Endodermal cell (in vitro differentiated cells): ENCODE results near the gene C9orf43. TPM values are rescaled to one million over a fixed set of nuclear protein-coding genes. Genes with fewer than 3 reads are reported as not detected.

Experiments used
- DNase-seq: peaks from one replicate; pipeline ENCODE4 v3.0.0-alpha.2; 2017
- H3K27ac ChIP-seq: 2 replicates; pipeline ENCODE4 v1.5.1; 2013; ENCODE audit warnings: mild to moderate bottlenecking, low read depth, low read length, moderate library complexity
- H3K27me3 ChIP-seq: 2 replicates; pipeline ENCODE4 v1.6.1; 2013; ENCODE audit warnings: mild to moderate bottlenecking, low read length, moderate library complexity; ENCODE audit not compliant: insufficient read depth, control insufficient read depth, poor library complexity, severe bottlenecking
- H3K36me3 ChIP-seq: 2 replicates; pipeline ENCODE4 v1.7.0; 2013; ENCODE audit warnings: mild to moderate bottlenecking, low read length, moderate library complexity; ENCODE audit not compliant: control insufficient read depth, insufficient read depth
- H3K4me1 ChIP-seq: one replicate; pipeline ENCODE4 v1.7.0; 2013; ENCODE audit warnings: low read length; ENCODE audit not compliant: control insufficient read depth, insufficient read depth
- H3K4me3 ChIP-seq: 2 replicates; pipeline ENCODE4 v1.5.1; 2013; ENCODE audit warnings: mild to moderate bottlenecking, low read length, moderate library complexity
- H3K9ac ChIP-seq: 2 replicates; pipeline ENCODE4 v1.6.1; 2013; ENCODE audit warnings: mild to moderate bottlenecking, low read length, moderate library complexity; ENCODE audit not compliant: poor library complexity, severe bottlenecking; ENCODE audit errors: extremely low read depth
- H3K9me3 ChIP-seq: 2 replicates; pipeline ENCODE4 v1.6.1; 2013; ENCODE audit warnings: mild to moderate bottlenecking, low read length, moderate library complexity; ENCODE audit not compliant: control insufficient read depth
- H3K27ac Mint-ChIP-seq: 2 replicates; pipeline ENCODE4 v1.8.0; 2020; ENCODE audit warnings: mixed read lengths
- H3K27me3 Mint-ChIP-seq: 2 replicates; pipeline ENCODE4 v1.8.0; 2021; ENCODE audit warnings: mild to moderate bottlenecking, mixed read lengths; ENCODE audit not compliant: insufficient read depth
- H3K36me3 Mint-ChIP-seq: 2 replicates; pipeline ENCODE4 v1.8.0; 2020; ENCODE audit warnings: low read depth, mixed read lengths
- H3K4me1 Mint-ChIP-seq: 2 replicates; pipeline ENCODE4 v1.8.0; 2020; ENCODE audit warnings: mixed read lengths
- H3K4me3 Mint-ChIP-seq: 2 replicates; pipeline ENCODE4 v1.8.0; 2020; ENCODE audit warnings: mild to moderate bottlenecking, moderate library complexity, mixed read lengths
- H3K9me3 Mint-ChIP-seq: 2 replicates; pipeline ENCODE4 v1.8.0; 2020; ENCODE audit warnings: mild to moderate bottlenecking, mixed read lengths
- WGBS, 2 experiments: methylation state at CpG; one replicate each; pipeline versions ENCODE4 v1.1.5 to v1.1.7; 2013; ENCODE audit warnings: missing lambda C conversion rate in 2 of 2, mixed read lengths in 1 of 2; ENCODE audit not compliant: insufficient coverage in 1 of 2, insufficient read length in 1 of 2; 5-methylcytosine and 5-hydroxymethylcytosine counted together
- total RNA-seq, 2 donors: library from RNA; stranded (reverse); fragmentation: NEBNext Ultra II Directional in 1 of 2; extraction: Animal tissue kit (Norgen Biotek cat#: 25700) in 1 of 2; gene quantifications; 2 replicates in 1 of 2; 3 replicates in 1 of 2; pipeline ENCODE4 v1.2.1, GENCODE V29; 2021
- TF ChIP-seq, protein P1 (sequence below): fragments of 200-600 bp; sonication (generic); conservative IDR thresholded peaks from 2 replicates; pipeline ENCODE4 v1.5.0; 2021; ENCODE audit warnings: antibody characterized with exemption, mild to moderate bottlenecking

The C9orf43 gene
- total RNA-seq, 2 donors from 2014 or later, result 0.40 to 1.1 TPM

DNA sequence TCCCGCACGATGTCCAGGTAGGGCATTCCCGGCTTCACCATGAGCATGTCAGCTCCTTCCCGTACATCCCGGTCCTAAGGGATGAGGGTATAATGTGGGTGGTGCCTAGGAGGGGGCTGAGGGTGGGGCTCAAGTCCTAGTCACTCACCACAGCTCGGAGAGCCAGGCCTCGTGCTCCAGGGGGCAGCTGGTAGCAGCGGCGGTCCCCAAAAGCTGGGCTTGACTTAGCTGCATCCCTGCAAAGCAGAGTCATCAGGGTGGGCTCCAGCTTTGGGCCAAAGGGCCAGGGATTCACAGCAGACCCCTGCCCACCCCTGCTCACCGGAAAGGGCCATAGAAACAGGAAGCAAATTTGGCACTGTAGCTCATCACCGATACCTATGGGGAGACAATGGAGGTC lies 21.1 kb upstream of the C9orf43 start:
- TF ChIP-seq, protein P1, sequence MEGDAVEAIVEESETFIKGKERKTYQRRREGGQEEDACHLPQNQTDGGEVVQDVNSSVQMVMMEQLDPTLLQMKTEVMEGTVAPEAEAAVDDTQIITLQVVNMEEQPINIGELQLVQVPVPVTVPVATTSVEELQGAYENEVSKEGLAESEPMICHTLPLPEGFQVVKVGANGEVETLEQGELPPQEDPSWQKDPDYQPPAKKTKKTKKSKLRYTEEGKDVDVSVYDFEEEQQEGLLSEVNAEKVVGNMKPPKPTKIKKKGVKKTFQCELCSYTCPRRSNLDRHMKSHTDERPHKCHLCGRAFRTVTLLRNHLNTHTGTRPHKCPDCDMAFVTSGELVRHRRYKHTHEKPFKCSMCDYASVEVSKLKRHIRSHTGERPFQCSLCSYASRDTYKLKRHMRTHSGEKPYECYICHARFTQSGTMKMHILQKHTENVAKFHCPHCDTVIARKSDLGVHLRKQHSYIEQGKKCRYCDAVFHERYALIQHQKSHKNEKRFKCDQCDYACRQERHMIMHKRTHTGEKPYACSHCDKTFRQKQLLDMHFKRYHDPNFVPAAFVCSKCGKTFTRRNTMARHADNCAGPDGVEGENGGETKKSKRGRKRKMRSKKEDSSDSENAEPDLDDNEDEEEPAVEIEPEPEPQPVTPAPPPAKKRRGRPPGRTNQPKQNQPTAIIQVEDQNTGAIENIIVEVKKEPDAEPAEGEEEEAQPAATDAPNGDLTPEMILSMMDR, result no peak
- Mint-ChIP-seq H3K4me3 (no peak overlapping the region), H3K27me3 (no peaks in the 10 kb centered on the region), H3K9me3 (no peaks in the 10 kb centered on the region), H3K4me1 (no peaks in the 10 kb centered on the region), H3K27ac (no peak overlapping the region), H3K36me3 (peaks cover 62% of the 10 kb centered on the region)
- 89 to 96% methylated on average over 7 to 11 of the region's 11 CpGs for WGBS, 2 experiments
- H3K27ac ChIP-seq, result no peak overlapping the region
- H3K9ac ChIP-seq, result no peak overlapping the region
- no peaks in the 10 kb centered on the region for H3K4me1 ChIP-seq
- no peaks in the 10 kb centered on the region for H3K27me3 ChIP-seq
- no peak for DNase-seq
- H3K4me3 ChIP-seq, result no peak overlapping the region
- peaks cover 78% of the 10 kb centered on the region for H3K36me3 ChIP-seq
- H3K9me3 ChIP-seq, result no peaks in the 10 kb centered on the region

DNA sequence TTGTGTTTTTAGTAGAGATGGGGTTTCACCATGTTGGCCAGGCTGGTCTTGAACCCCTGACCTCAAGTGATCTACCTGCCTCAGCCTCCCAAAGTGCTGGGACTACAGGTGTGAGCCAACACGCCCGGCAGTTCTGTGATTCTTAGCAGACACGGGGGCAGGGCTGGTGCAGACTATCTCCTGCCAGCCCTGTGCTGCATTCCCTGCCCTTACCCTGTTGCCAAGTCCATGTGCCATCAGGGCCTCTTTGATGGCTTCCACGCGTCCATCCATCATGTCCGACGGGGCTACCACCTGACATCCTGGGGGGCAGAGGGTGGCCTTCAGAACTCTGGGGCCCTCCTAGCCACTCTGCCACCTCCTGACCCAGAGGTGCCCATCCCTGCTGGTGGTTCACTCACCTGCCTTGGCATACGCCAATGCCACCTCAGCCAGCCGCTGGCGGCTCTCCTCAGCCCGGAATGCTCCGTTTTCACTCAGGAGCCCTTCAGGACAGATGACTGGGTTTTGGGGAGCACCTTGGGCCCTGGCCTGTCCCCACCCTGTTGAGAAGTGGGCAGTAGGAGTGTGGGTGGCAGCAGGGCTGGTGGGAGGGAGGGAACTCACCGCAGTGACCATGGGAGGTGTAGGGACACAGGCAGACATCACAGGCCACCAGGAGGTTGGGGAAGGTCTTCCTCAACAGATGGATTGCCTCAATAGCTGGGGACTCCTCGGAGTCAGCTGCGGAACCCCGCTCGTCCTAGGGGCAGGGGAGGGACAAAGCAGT lies 20.2 kb upstream of the C9orf43 start:
- 94 to 96% methylated on average over 11 to 17 of the region's 17 CpGs for WGBS, 2 experiments
- TF ChIP-seq, protein P1, result no peak
- Histone ChIP-seq H3K4me3 (no peak overlapping the region), H3K4me1 (no peaks in the 10 kb centered on the region), H3K27ac (no peak overlapping the region), H3K9me3 (no peaks in the 10 kb centered on the region), H3K27me3 (no peaks in the 10 kb centered on the region), H3K9ac (no peak overlapping the region), H3K36me3 (peaks cover 87% of the 10 kb centered on the region)
- Mint-ChIP-seq H3K4me1 (no peaks in the 10 kb centered on the region), H3K4me3 (no peak overlapping the region), H3K9me3 (no peaks in the 10 kb centered on the region), H3K27ac (no peak overlapping the region), H3K36me3 (peaks cover 71% of the 10 kb centered on the region), H3K27me3 (no peaks in the 10 kb centered on the region)
- no peak for DNase-seq

GRCh38 chr9:113391917-113392316 lies 18.6 kb upstream of the C9orf43 start:
- Mint-ChIP-seq H3K9me3 (no peaks in the 10 kb centered on the region), H3K27me3 (no peaks in the 10 kb centered on the region), H3K4me1 (no peaks in the 10 kb centered on the region), H3K36me3 (peaks cover 75% of the 10 kb centered on the region), H3K4me3 (no peak overlapping the region), H3K27ac (no peak overlapping the region)
- DNase-seq, result no peak
- Histone ChIP-seq H3K9ac (no peak overlapping the region), H3K27ac (no peak overlapping the region), H3K4me1 (no peaks in the 10 kb centered on the region), H3K36me3 (peaks cover 91% of the 10 kb centered on the region), H3K27me3 (no peaks in the 10 kb centered on the region), H3K4me3 (no peak overlapping the region), H3K9me3 (no peaks in the 10 kb centered on the region)
- 98% methylated on average over 7 of the region's 7 CpGs; no CpG with 5 or more reads in 1 of the 2 experiments for whole genome bisulfite sequencing, 2 experiments
- TF ChIP-seq, protein P1, result no peak
